Measurements from ENCODE around the gene GRN.

DNA sequence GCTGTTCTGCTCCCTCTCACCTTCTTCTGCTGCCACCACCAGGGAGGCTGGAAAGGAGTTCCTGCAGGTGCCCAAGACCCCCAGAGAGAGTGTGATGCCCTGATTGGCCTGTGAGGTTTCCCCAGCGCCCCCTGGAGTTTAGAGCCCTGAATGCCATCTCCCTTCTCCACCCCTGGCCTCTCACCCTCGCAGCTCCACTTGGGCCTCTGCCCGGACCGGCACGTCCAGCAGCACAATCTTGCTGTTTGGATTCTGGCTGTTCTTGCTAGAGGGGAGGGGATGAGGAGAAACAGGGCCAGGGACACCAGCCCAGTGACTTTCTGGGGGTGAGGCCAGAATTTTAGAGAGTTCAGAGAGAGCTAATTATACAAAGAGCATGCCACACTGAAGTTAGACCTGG lies 31.0 kb downstream of the GRN start:
- TF ChIP-seq, protein P1, sequence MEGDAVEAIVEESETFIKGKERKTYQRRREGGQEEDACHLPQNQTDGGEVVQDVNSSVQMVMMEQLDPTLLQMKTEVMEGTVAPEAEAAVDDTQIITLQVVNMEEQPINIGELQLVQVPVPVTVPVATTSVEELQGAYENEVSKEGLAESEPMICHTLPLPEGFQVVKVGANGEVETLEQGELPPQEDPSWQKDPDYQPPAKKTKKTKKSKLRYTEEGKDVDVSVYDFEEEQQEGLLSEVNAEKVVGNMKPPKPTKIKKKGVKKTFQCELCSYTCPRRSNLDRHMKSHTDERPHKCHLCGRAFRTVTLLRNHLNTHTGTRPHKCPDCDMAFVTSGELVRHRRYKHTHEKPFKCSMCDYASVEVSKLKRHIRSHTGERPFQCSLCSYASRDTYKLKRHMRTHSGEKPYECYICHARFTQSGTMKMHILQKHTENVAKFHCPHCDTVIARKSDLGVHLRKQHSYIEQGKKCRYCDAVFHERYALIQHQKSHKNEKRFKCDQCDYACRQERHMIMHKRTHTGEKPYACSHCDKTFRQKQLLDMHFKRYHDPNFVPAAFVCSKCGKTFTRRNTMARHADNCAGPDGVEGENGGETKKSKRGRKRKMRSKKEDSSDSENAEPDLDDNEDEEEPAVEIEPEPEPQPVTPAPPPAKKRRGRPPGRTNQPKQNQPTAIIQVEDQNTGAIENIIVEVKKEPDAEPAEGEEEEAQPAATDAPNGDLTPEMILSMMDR (IDR thresholded peaks at IDR 0.05) = peak in 1 of 7 experiments; percentile 9
- TF ChIP-seq POLR2AphosphoS5 (IDR thresholded peaks at IDR 0.05) = no peak
